ENCODE results near the gene SERTAD3. TPM values are rescaled to one million over a fixed set of nuclear protein-coding genes. Genes with fewer than 3 reads are reported as not detected.
"Not testable (repeated sequence)": the region's sequence is repeated elsewhere in the genome, so short reads cannot be mapped to it uniquely, and the experiment has no call there.

Gene SERTAD3
- total RNA-seq: 10 to 100 TPM; 26.5 to 36.0 TPM

GRCh38 chr19:40444000-40444824 is at the start of gene SERTAD3:
Gene SERTAD3, minus strand, starts transcription at chr19:40444335. Its CDS starts 2,255 bp downstream, at chr19:40442080.
- intact Hi-C loops (cut with DNase I): no loop called here
- DNase-seq: peak; percentile 98

GRCh38 chr19:40493778-40494177 is 49.6 kb upstream of the SERTAD3 start:
- no peak overlapping the region for H3K9ac ChIP-seq (ENCODE audit: low read depth in 2 of 2, low read length in 2 of 2)
- H3K4me3 ChIP-seq: no peak overlapping the region
- H3K36me3 ChIP-seq: no peaks in the 10 kb centered on the region
- no peak for TF ChIP-seq CTCF (IDR thresholded peaks at IDR 0.05)
- H3K27me3 ChIP-seq: no peaks in the 10 kb centered on the region
- H3K4me1 ChIP-seq: no peaks in the 10 kb centered on the region
- no peak for DNase-seq
- H3K9me3 ChIP-seq: no peaks in the 10 kb centered on the region
- H3K27ac ChIP-seq: no peak overlapping the region
- intact Hi-C loops (cut with DNase I): no loop called here

More at GRCh38 chr19:40444000-40444824, at the start of gene SERTAD3:
- peak within 1 kb of the TSS; percentile 94 for H3K27ac ChIP-seq
- peak within 1 kb of the TSS; percentile 66 for H3K4me3 ChIP-seq
- no peaks in the 10 kb centered on the region for H3K9me3 ChIP-seq
- no peak for TF ChIP-seq CTCF (IDR thresholded peaks at IDR 0.05)
- peaks cover 8% of the 10 kb centered on the region for H3K4me1 ChIP-seq
- no peaks in the 10 kb centered on the region for H3K27me3 ChIP-seq
- peaks cover 4% of the 10 kb centered on the region for H3K36me3 ChIP-seq
- H3K9ac ChIP-seq (ENCODE audit: low read depth in 2 of 2, low read length in 2 of 2): peak within 1 kb of the TSS; percentile 83 to 100

GRCh38 chr19:40492274-40492673 is 48.1 kb upstream of the SERTAD3 start:
- no peak for DNase-seq
- H3K36me3 ChIP-seq: no peaks in the 10 kb centered on the region
- H3K27ac ChIP-seq: no peak overlapping the region
- H3K9ac ChIP-seq (ENCODE audit: low read depth in 2 of 2, low read length in 2 of 2): no peak overlapping the region
- no peak for TF ChIP-seq CTCF (IDR thresholded peaks at IDR 0.05)
- intact Hi-C loops (cut with DNase I): no loop called here
- no peak overlapping the region for H3K4me3 ChIP-seq
- no peaks in the 10 kb centered on the region for H3K4me1 ChIP-seq
- H3K27me3 ChIP-seq: no peaks in the 10 kb centered on the region
- H3K9me3 ChIP-seq: no peaks in the 10 kb centered on the region

- TF ChIP-seq CTCF (IDR thresholded peaks at IDR 0.05): no peak
- H3K4me1 ChIP-seq: no peaks in the 10 kb centered on the region
- intact Hi-C loops (cut with DNase I): no loop called here
- no peak overlapping the region for H3K27ac ChIP-seq
- H3K9ac ChIP-seq (ENCODE audit: low read depth in 2 of 2, low read length in 2 of 2): no peak overlapping the region
- H3K27me3 ChIP-seq: no peaks in the 10 kb centered on the region
- H3K9me3 ChIP-seq: no peaks in the 10 kb centered on the region
- no peak overlapping the region for H3K4me3 ChIP-seq
- no peak for DNase-seq
- no peaks in the 10 kb centered on the region for H3K36me3 ChIP-seq
Measured at GRCh38 chr19:40489882-40490230, 45.7 kb upstream of the SERTAD3 start.

GRCh38 chr19:40486017-40486416 is 41.9 kb upstream of the SERTAD3 start:
- H3K4me3 ChIP-seq: no peak overlapping the region
- no peak overlapping the region for H3K9ac ChIP-seq (ENCODE audit: low read depth in 2 of 2, low read length in 2 of 2)
- no peak for DNase-seq
- H3K4me1 ChIP-seq: no peaks in the 10 kb centered on the region
- no peaks in the 10 kb centered on the region for H3K27me3 ChIP-seq
- no peak for TF ChIP-seq CTCF (IDR thresholded peaks at IDR 0.05)
- no peaks in the 10 kb centered on the region for H3K9me3 ChIP-seq
- no peaks in the 10 kb centered on the region for H3K36me3 ChIP-seq
- H3K27ac ChIP-seq: no peak overlapping the region
- intact Hi-C loops (cut with DNase I): no loop called here

- H3K27ac ChIP-seq; DNase-seq; H3K4me1 ChIP-seq; H3K27me3 ChIP-seq; H3K4me3 ChIP-seq; H3K36me3 ChIP-seq; intact Hi-C loops (cut with DNase I); H3K9ac ChIP-seq (ENCODE audit: low read depth in 2 of 2, low read length in 2 of 2); H3K9me3 ChIP-seq: not testable (repeated sequence)
Measured at GRCh38 chr19:40475878-40476644, 31.9 kb upstream of the SERTAD3 start.

Data from colonic mucosa (tissue), 4 donors.